GM13977 (cell line): ENCODE data around the gene PTS.

Experiments
- DNase-seq: peaks from one replicate; pipeline ENCODE4 v3.0.0; 2012; ENCODE audit warnings: low spot score
- CTCF ChIP-seq: IDR thresholded peaks from 2 replicates; pipeline ENCODE4 v1.5.1; 2012; ENCODE audit warnings: mild to moderate bottlenecking, control low read depth; ENCODE audit not compliant: insufficient read depth; ENCODE audit errors: extremely low read depth, missing control alignments
- in situ Hi-C: fragments of 300-500 bp; cut with MboI; formaldehyde crosslinking; loops from one replicate; pipeline ENCODE4 v1.12.0; 2022; ENCODE audit warnings: low sequenced_read_pairs, low pct_unique_long_range_greater_than_20kb, mixed read lengths, inconsistent platforms; ENCODE audit not compliant: unreplicated experiment

Gene PTS

GRCh38 chr11:112281726-112282125 is 55.5 kb downstream of the PTS start:
- DNase-seq = no peak
- TF ChIP-seq CTCF = no peak
- in situ Hi-C loops = loop anchor here (10.0 to 25.0 kb wide), 2 partner anchors 303 to 1006 kb away; no protein-coding TSS in a partner anchor
